NB4 (cell line): Measurements from ENCODE around the gene IFNA17.
"Not testable (repeated sequence)": the region's sequence is repeated elsewhere in the genome, so short reads cannot be mapped to it uniquely, and the experiment has no call there.

Experiments
- DNase-seq: peaks from one replicate; pipeline ENCODE4 v3.0.0; 2010; ENCODE audit warnings: low read depth
- H3K4me3 ChIP-seq: one replicate; pipeline ENCODE4 v1.5.1; 2011; ENCODE audit warnings: mild to moderate bottlenecking, low read depth, low read length, moderate library complexity
- CTCF ChIP-seq: IDR thresholded peaks from one replicate; pipeline ENCODE4 v1.5.1; 2012; ENCODE audit warnings: low read depth, low read length
- MAX ChIP-seq: IDR thresholded peaks from 2 replicates; pipeline ENCODE4 v1.6.1; 2011; ENCODE audit warnings: low read depth, low read length
- MYC ChIP-seq: IDR thresholded peaks from 2 replicates; pipeline ENCODE4 v1.6.1; 2011; ENCODE audit warnings: low read depth, low read length
- POLR2A ChIP-seq: IDR thresholded peaks from 2 replicates; pipeline ENCODE4 v1.6.1; 2011; ENCODE audit warnings: mild to moderate bottlenecking; ENCODE audit not compliant: insufficient read length; ENCODE audit errors: extremely low read depth

IFNA17 gene

DNA sequence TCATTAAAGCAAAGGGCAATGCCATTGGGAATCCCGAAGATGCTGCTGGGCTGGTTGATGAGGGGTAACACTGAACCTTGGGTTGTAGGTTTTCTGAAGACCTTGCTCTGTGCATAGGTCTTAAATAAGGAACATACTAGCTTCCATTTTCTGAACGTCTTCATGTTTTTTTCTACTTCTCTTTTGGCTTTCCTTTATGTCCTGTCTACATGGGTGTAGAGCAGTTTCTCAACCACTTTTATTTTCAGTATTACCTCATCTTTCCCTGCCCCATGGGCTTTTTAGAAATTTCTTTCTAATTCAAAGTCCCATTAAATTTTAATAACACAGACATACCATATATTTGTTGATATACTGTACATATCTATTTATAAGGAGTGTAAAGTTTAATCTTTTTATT lies 11.9 kb upstream of the IFNA17 start, which contains the start of gene IFNA14:
TSS of gene IFNA14 (minus strand) at position 95 of the 400 bp plus-strand sequence. CDS start at position 25, 70 bp downstream.
- H3K4me3 ChIP-seq = no peak within 1 kb of the TSS
- TF ChIP-seq MYC (no peak), CTCF (no peak), POLR2A (no peak), MAX (no peak)
- no peak for DNase-seq

GRCh38 chr9:21236360-21236714 lies 8.3 kb upstream of the IFNA17 start:
- H3K4me3 ChIP-seq, DNase-seq: not testable (repeated sequence)

GRCh38 chr9:21235468-21236359 lies 7.7 kb upstream of the IFNA17 start:
- peak overlapping the region; percentile 1 for H3K4me3 ChIP-seq
- DNase-seq = peak; percentile 85
- TF ChIP-seq MAX (peak; percentile 18; the same call in 1 of the 2 replicates), CTCF (peak; percentile 96), MYC (peak; percentile 26; the same call in 1 of the 2 replicates)

DNA sequence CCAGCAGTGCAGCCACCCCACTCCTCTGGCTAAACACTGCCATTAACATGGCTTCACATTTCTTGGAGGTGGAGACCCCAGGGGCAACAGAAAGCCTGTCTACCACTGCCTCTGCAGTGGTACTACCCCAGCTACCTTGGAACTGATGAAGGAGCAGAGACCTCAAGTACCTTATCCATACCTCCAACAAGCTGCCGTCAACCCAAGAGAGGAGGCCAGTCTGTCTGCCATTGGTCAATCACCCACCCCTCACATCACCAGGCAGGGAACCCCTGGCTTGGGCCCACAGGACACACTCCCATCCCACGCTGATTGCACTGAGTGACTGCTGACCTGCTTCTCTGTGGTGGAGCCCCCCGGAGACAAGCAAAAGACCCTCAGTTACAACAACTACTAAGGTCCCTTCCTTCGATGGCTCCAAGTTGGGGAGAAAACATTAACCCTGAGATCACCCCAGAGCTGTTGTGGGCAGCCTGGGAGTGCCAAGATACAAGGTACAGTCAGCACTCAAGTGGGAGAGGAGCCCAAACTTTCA lies 6.2 kb upstream of the IFNA17 start:
- no peak for TF ChIP-seq POLR2A
- TF ChIP-seq CTCF = no peak
- TF ChIP-seq MAX = no peak
- no peak for TF ChIP-seq MYC

GRCh38 chr9:21233258-21233657 lies 5.2 kb upstream of the IFNA17 start:
- TF ChIP-seq CTCF = no peak
- TF ChIP-seq MYC = no peak
- no peak for TF ChIP-seq MAX
- no peak for TF ChIP-seq POLR2A
- DNase-seq = no peak
- no peak overlapping the region for H3K4me3 ChIP-seq

More for the DNA sequence above, 6.2 kb upstream of the IFNA17 start:
- DNase-seq = no peak
- no peak overlapping the region for H3K4me3 ChIP-seq

GRCh38 chr9:21217211-21217610 lies 10.8 kb downstream of the IFNA17 start, which contains the start of gene IFNA16:
IFNA16 (minus strand) TSS chr9:21217311; CDS start chr9:21217305, 6 bp downstream.
- not testable (repeated sequence) for DNase-seq, H3K4me3 ChIP-seq
